ELR (cell line): Measurements from ENCODE around the gene RAPGEF1.
A peak's percentile ranks its signal among the peaks of the same experiment; 100 is the strongest.

Experiments
- DNase-seq: peaks from one replicate; pipeline ENCODE4 v3.0.0-alpha.2; 2015; ENCODE audit warnings: low read depth

RAPGEF1 gene

GRCh38 chr9:131650254-131650653, 89.6 kb downstream of the RAPGEF1 start:
- no peak for DNase-seq

- no peak for DNase-seq
These were observed 90.2 kb downstream of the RAPGEF1 start for GRCh38 chr9:131649646-131650045.

GRCh38 chr9:131645078-131645776, 94.6 kb downstream of the RAPGEF1 start:
- DNase-seq = no peak

DNA sequence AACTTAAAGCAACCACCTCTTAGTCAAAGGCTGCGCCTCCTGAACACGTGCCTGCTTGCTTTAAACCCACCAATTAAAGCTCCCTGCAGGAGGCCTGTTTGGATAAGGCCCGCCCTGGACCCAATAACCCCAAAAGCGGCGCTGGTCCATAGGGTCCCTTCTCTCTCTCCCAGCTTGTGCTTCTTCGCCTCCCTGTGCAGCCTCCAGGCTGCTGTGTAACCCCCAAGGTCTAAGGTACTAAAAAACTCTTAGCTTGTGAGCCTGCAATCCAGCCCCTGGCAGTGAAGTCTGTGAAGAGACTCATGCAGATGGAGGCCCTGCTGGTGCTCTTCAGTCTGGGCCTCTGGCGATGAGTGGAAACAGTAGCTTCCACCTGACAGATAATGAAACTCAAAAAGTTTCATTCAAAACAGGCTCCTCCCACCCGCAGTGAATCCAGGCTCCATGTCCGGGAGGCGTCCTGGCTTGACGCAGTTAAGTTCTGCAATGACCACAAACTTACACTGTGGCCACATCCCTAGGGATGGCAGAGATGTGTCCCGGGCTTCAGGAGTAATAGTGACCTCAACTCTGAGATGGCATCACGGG, 97.3 kb downstream of the RAPGEF1 start:
- no peak for DNase-seq

GRCh38 chr9:131641618-131642495, 98.0 kb downstream of the RAPGEF1 start:
- no peak for DNase-seq

DNA sequence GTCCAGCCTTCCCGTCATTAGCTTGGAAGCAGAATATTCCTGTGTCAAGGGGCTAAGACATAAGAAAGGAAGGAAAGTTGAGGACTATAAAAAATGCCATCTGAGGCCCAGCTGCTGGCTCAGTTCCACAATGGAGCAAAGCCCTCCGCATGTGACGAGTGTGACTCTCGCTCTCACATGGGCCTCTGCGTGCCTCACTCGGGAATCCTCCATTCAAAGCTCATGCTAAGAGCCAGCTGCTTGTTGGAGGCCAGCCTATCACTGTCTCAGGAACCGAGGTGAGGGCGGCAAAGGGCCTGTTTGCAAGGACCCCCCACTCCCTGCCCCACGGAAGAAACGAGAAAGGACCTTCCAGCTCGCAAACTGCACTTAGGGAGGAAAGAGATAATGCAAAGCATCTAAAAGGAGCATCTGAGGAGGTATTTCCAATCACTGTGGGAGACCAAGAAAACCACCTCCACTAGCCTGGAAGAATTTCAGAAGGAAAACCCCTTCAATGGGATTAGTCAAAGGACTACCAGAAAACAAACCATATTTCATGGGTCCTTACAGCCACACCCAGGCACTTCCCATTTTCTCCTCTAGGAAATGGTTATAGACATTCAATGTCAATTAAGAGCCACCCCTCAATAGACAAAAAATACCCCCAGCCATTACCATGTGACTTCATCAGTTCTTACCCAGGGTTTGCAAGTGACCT, 99.3 kb downstream of the RAPGEF1 start:
- DNase-seq = peak; percentile 77

DNA sequence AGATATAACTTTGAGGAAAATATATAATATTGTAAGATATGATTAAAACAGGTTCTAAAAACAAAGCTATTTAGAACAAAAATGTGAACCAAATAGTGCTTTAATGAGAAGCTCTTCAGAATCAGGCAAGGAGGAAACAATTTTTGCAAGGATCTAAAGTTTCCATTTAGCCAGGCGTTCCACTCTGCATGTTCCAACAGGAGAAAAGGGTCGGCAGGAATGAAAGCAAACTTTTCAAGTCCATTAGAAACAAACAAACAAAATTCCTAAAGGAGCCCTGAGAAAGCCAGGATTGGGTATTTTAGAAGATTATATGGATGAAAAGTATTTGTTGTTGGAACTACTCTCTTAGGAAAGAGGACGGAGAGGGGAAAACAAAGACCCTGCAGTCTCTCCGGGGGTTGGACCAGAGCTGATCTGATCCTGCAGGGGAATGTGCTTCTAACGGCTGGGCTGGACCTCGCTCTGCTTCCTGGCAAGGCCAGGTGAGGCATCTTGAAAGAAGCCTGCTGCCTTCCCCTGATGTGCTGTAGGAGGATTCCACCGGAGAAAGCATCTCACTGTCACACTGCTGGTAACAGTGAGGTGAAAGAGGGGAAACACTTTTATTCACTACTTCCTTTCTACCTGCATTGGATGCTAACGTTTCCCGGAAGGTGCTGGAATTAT, 100.0 kb downstream of the RAPGEF1 start:
- no peak for DNase-seq

GRCh38 chr9:131636593-131636992, 103.3 kb downstream of the RAPGEF1 start:
- DNase-seq = no peak

DNA sequence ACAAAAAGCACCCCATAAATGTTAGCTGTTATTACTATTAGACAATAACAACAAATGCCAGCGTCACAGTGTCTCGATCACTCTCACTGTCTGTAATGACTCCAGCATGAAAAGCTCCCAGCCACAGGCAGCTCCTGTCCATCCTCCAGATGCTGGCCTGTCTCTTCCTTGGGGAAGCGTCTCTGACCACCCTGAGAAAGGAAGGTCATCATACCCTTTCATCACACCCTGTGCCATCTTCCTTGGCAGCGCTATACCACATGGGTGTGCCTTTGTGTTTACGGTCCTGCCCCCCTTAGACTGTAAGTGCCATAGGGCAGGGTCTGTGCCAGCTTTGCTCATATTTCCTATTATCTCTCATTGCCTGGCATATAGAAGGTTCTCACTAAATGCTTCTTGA, 104.0 kb downstream of the RAPGEF1 start:
- DNase-seq = no peak

DNA sequence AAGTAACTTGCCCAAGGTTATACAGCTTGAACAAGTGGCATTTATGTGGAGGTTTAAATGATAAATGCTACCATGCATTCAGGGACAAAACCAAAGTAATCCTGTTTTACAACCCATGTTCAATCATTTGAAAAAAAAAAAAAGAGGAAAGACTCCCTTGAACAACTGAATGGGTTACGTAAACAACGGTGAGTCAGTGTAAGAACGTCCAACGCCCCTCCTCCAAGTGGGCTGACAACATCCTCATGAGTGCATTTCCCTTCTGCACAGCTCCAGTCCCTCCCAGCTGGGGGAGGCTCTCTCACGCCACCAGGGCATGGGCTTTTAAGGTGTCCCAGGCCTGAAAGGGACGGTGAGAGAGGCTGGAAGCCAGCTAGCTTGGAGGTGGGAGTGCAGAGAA, 104.6 kb downstream of the RAPGEF1 start:
- DNase-seq = peak; percentile 98

DNA sequence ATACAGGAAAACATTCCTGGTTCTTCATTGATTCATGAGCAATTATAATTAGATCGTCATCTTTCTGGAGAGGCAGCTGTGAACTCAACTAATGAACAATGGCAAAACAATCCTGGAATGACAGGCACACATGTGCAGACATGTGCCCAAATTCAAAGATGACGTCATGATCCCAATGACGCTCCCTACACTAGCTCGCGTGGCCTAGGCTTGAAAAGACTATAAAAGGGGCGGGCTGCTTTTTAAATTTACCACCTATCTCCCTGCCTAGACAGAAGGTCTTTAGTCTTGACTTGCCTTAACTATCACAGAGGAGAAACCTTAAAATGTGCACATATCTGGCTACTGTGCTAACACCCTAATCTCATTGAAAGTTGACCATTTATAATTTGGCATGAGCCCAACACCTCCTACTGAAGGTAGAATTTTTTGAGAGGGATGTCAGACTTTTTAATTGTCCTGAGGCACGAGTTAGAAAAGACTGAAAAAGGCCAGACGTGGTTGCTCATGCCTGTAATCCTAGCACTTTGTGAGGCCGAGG, 106.3 kb downstream of the RAPGEF1 start:
- DNase-seq = no peak

DNA sequence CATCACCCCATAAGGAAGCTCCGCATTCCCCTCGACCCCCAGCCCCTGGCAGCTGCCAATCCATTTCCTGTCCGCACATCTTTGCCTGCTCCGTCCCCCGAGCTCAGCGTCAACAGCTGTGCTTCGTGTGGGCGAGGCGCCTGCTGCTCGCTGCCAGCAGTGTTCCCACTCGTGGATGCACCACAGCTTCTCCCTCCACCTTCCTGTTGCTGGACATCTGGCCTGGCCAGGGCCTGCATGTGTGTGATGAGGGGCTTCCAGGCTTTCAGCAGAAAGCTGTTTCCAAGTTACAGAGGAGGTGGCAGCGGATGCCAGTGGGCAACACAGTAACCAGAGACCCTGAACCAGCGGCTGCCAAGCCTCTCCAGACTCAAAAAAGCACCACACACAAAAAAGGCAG, 108.6 kb downstream of the RAPGEF1 start:
- DNase-seq = no peak

GRCh38 chr9:131630205-131630831, 109.6 kb downstream of the RAPGEF1 start:
- no peak for DNase-seq

GRCh38 chr9:131629825-131630204, 110.1 kb downstream of the RAPGEF1 start:
- DNase-seq = peak; percentile 26

DNA sequence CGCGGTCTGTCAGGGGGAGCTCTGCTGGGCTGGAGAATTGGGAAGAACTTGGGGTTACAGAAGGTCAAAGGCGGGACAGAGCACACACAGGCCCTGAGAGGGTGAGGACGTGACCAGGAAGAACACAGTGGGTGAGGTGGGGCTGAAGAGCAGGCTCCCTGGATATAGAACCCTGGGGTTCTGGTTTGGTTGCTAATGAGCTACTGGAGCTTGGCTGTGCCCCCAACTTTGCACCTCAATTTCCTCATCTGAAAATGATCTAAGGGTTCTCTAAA, 110.7 kb downstream of the RAPGEF1 start:
- DNase-seq = no peak

DNA sequence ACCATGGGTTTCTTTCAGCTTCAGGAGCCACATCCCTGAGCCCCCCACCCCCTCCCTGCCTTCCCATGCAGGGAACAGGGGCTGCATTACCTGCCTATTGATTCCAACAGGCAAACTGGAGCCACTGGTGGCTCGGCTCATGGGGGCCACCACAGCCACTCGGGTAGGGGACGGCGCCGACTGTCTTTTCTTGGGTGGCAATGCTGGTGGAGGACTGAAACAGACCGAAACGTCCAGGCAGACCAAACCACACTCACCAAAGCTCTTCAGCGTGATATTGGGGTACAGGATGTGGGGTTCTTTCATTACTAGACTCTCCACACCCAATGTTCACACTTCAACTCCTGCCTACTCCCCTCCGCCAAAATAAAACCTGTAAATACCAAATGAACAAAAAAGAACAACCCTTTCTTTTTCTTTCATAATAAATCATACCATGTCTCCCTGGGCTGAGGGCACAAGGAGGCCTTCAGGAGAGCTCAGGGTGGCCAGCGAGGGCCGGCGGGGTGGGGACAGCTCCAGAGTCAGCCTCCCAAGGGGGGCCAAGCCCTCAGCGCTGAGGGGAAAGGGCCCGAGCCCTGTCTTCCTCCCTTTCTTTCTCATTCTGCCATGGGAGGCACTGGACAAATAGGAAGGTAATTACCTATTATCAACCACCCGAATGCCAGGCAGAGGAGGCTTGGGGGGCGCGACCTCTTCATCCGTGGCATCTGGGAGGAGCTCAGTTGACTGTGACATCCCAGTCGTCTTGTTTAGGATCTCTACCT, 111.2 kb downstream of the RAPGEF1 start:
- DNase-seq = no peak

- DNase-seq = peak; percentile 77
These were observed 112.0 kb downstream of the RAPGEF1 start for GRCh38 chr9:131627648-131628458.

DNA sequence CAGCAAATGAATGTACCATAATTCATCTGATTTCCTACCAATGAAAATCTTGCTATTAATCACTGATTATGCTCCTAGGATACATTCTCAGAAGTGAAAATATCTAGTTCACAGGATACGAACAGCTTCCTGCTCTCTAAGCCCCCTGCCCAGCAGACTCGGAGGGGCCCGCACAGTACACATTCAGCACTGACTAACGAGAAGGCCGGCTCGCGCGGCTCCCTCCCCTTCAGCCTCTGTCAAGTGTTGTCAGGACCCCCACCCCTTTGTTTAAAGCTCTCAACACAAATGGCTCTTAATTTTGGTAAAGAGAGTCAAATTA, 112.6 kb downstream of the RAPGEF1 start:
- DNase-seq = no peak

DNA sequence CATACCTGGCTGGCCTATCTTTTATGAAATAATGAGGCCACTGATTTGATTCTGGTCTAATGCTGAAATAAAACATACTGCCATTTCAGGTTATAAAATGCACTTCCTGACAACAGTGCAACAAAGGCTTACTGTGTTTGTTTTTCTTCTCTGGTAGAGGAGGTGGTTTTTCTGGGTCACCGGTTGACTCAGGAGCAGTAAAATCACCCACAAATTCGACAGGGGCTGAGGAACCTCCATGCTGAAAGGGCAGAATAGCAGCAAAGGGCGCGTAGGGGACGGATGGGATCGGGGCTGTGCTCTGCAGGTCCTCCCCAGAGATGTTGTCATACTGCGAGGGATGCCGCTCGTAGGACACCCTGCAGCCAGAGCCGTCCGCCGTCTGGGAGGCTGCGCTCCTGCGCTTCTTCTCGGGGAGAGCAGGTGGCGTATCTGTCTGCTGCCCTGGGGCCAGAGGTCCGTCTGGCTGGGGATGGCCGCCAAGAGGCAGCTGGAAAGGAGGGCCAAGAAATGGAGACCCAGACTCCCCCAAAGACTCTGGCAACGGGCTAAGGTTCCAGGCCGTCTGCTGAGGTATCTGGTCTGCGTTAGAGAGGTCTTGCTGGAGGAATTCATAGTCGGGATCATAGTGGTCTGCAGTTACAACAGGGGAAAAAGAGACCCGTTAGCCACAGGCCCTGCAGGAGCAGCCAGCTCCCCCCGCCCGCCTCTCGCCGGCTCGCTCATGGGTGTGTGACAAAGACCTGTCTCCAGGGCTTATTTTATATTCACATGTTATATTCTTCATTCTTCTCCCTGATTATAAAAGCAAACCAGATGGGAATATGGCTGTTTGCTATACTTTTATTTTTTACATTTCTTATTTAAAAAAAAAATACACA, 113.8 kb downstream of the RAPGEF1 start:
- peak; percentile 27 for DNase-seq
